ENCODE measurements around the gene MED27. TPM values are rescaled to one million over a fixed set of nuclear protein-coding genes. Genes with fewer than 3 reads are reported as not detected.

Gene MED27
- total RNA-seq, 1 donor from 2014 or later: 28.2 TPM

DNA sequence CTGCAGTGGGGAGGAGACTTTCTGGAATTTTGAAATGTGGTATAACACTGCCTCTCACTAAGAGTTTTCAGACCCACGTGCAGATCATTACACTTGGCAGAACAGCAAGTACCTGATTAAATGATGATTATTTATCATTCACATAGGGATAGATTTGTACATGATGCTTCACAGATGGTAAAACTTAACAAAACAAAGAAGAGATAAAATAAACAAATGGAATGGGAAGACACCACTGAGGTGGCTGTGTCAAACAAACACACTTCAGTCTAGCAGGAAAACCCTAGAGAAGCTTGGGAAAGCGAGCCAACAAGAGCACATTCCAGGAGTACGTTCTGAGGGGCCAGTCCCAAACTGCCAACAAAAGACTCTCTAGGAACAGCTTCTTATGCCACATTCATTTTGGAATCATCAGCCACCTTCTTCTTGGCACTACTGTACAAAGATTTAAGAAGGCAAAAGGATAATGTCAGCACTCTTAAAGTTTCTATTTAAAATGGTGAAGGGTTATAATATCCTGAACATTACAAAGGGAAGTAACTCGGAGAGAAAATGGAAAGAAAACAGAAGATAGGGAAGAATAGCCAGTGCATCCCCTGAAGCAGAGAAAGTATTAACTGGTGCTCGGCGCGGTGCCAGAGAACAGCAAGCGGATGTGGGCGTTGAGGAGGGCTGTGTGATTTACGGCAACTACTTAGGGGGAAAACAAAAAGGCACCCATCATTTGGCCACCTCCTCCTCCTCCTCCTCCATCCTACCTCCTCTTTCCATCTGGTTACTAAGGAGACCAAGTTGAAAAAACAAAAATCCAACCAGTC lies 1.6 kb downstream of the MED27 start:
- no peak for DNase-seq (ENCODE audit: low spot score)
- Mint-ChIP-seq H3K27me3 (ENCODE audit: low read depth) (peaks cover 2% of the 10 kb centered on the region), H3K4me1 (ENCODE audit: low read depth) (peaks cover 64% of the 10 kb centered on the region), H3K4me3 (ENCODE audit: unreplicated experiment) (peak overlapping the region; percentile 96), H3K36me3 (ENCODE audit: low read depth) (peaks cover under 1% of the 10 kb centered on the region), H3K9me3 (ENCODE audit: low read depth) (no peaks in the 10 kb centered on the region), H3K27ac (ENCODE audit: unreplicated experiment) (peak overlapping the region; percentile 96)
- TF ChIP-seq CTCF (IDR thresholded peaks at IDR 0.05): no peak

GRCh38 chr9:132075853-132076252 lies 3.8 kb downstream of the MED27 start:
- no peak for DNase-seq (ENCODE audit: low spot score)
- Mint-ChIP-seq H3K36me3 (ENCODE audit: low read depth) (peaks cover 3% of the 10 kb centered on the region), H3K4me1 (ENCODE audit: low read depth) (peaks cover 74% of the 10 kb centered on the region), H3K4me3 (ENCODE audit: unreplicated experiment) (no peak overlapping the region), H3K27me3 (ENCODE audit: low read depth) (no peaks in the 10 kb centered on the region), H3K9me3 (ENCODE audit: low read depth) (no peaks in the 10 kb centered on the region), H3K27ac (ENCODE audit: unreplicated experiment) (no peak overlapping the region)
- TF ChIP-seq CTCF (IDR thresholded peaks at IDR 0.05): no peak

DNA sequence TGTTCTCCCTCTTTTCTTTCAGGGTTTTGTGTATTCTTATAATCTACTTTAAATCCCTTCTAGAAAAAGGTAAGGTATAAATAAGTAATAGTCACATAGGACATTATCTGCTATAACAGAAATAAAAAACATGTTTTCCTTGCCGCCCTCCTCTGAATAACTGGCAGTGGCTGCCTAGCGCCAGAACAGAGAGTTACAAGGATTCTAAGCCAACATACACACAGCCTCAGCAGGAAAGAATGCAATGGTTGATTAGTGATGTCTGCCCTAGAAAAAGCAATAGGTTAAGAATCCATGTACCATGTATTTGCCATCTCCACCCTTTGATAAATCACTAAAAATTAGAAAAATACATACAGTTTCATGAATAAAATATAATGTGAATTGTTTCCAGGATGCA lies 4.9 kb downstream of the MED27 start:
- H3K36me3 Mint-ChIP-seq (ENCODE audit: low read depth): peaks cover 3% of the 10 kb centered on the region
- no peak for DNase-seq (ENCODE audit: low spot score)
- peaks cover 77% of the 10 kb centered on the region for H3K4me1 Mint-ChIP-seq (ENCODE audit: low read depth)
- H3K27me3 Mint-ChIP-seq (ENCODE audit: low read depth): no peaks in the 10 kb centered on the region
- peak overlapping the region; percentile 84 for H3K27ac Mint-ChIP-seq (ENCODE audit: unreplicated experiment)
- no peaks in the 10 kb centered on the region for H3K9me3 Mint-ChIP-seq (ENCODE audit: low read depth)
- peak; percentile 12 for TF ChIP-seq CTCF (IDR thresholded peaks at IDR 0.05)
- peak overlapping the region; percentile 51 for H3K4me3 Mint-ChIP-seq (ENCODE audit: unreplicated experiment)

DNA sequence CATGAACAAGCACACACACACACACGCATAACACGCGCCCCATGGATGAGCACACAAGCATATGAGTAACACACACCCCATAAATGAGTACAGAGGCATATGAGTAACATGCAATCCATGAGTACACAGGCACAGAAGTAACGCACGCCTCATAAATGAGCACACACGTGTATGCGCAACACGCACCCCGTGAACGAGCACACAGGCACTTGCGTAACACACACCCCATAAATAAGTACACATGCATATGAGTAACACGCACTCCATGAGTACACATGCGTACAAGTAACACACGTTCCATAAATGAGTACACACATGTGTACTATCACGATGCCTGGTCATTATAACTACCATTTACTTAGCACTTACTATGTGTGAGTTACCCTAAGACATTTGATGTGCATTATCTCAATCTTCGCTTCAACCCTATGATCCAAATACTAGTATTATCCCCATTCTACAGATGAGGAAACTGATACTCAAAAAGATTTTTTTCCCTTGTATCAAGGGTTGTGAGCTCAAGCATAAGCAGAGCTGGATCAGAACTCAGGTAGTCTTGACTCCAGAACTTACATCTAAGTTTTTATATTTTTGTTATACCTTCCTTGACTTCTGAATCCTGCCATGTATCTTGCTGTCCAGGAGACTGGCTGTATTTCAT lies 7.7 kb downstream of the MED27 start:
- no peak for DNase-seq (ENCODE audit: low spot score)
- no peaks in the 10 kb centered on the region for H3K9me3 Mint-ChIP-seq (ENCODE audit: low read depth)
- no peak overlapping the region for H3K4me3 Mint-ChIP-seq (ENCODE audit: unreplicated experiment)
- H3K27me3 Mint-ChIP-seq (ENCODE audit: low read depth): no peaks in the 10 kb centered on the region
- peaks cover 75% of the 10 kb centered on the region for H3K4me1 Mint-ChIP-seq (ENCODE audit: low read depth)
- H3K27ac Mint-ChIP-seq (ENCODE audit: unreplicated experiment): no peak overlapping the region
- TF ChIP-seq CTCF (IDR thresholded peaks at IDR 0.05): no peak
- peaks cover 8% of the 10 kb centered on the region for H3K36me3 Mint-ChIP-seq (ENCODE audit: low read depth)

DNA sequence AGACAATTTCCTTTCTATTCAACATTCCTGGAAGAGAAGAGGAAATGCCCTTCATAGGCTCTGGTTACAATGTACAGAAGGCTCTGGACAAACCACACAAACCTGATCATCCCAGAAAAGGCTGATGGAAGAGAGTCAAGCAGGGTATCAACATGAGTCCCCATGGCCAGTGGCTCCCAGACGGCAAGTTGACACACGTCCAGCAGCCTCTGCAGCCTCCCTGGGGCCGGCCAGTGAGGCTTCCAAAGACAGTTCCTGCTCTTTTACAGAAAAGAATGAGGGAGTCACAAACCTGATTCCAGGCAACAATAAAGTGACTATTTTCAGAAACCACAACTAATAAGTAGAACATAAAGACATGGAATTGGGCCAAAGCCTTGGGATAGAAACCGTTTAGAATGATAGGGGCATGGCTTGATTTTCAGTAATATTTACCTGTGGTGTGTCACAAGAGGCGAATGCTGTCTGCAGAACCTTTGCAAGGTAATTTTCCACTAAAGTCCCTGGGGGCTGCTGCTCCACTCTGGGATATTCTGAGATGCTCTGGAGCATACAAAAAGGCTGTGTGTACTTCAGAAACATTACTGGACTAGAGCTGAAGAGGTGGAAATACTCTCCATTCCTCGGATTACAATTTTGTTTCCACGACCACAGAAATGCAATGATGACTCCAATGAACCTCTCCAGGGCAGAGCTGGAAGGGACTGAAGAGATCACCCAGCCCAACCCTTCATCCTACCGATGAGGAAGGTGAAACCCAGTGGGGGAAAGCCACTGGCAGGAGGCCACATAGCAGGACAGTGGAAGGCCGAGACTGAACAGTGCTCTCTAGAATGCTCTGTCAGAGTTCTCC lies 10.4 kb downstream of the MED27 start:
- Mint-ChIP-seq H3K9me3 (ENCODE audit: low read depth) (no peaks in the 10 kb centered on the region), H3K27ac (ENCODE audit: unreplicated experiment) (peak overlapping the region; percentile 83), H3K36me3 (ENCODE audit: low read depth) (peaks cover 12% of the 10 kb centered on the region), H3K4me1 (ENCODE audit: low read depth) (peaks cover 49% of the 10 kb centered on the region), H3K27me3 (ENCODE audit: low read depth) (no peaks in the 10 kb centered on the region), H3K4me3 (ENCODE audit: unreplicated experiment) (no peak overlapping the region)
- DNase-seq (ENCODE audit: low spot score): no peak
- TF ChIP-seq CTCF (IDR thresholded peaks at IDR 0.05): no peak

Measured in chondrocyte (in vitro differentiated cells).